NCI-H345 treated with DMSO at 0.1 percent for 48 hours (cell line): ENCODE results near the gene PAPSS2.
A peak's percentile ranks its signal among the peaks of the same experiment; 100 is the strongest.

Experiments
- DNase-seq: peaks from one replicate; lab custom pipeline; 2025; ENCODE audit not compliant: unreplicated experiment; lab: John Stamatoyannopoulos, UW

PAPSS2 gene

DNA sequence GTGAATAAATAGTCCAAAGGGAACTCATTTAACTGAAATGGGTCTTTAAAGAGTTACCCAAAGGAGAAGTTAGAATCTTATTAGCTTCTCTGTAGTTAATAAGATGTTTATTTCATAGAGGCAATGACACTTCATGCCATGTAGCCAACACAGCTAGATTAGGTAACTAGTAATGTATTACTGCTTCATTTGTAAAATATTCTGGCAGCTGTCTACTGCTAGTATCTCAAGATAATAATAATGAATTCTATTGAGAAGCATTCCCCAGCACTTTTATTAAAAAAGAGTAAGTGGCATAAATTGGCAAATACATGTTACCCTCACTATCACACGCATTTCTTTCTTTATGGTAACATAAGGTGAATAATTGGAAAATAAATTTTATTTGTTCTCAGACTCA is 10.1 kb downstream of the PAPSS2 start:
- no peak for DNase-seq

DNA sequence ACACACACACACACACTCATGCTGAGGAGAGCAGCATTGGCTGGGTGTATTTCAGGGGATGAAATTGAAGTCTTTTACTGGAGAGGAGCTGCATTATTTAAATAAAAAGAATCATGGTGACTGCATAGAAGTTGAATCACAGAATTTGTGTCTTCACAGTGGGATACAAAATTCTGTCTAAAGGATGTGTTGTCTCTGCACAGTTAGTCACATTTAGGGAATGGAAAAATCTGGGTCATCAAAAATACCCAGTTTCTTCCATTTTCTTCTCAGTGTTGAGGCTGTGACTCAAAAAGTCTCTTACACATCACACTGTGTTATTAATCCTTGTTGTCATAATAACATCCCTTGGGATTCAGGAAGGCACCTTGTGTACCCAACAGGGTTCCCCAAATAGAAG is 10.9 kb downstream of the PAPSS2 start:
- DNase-seq = no peak

DNA sequence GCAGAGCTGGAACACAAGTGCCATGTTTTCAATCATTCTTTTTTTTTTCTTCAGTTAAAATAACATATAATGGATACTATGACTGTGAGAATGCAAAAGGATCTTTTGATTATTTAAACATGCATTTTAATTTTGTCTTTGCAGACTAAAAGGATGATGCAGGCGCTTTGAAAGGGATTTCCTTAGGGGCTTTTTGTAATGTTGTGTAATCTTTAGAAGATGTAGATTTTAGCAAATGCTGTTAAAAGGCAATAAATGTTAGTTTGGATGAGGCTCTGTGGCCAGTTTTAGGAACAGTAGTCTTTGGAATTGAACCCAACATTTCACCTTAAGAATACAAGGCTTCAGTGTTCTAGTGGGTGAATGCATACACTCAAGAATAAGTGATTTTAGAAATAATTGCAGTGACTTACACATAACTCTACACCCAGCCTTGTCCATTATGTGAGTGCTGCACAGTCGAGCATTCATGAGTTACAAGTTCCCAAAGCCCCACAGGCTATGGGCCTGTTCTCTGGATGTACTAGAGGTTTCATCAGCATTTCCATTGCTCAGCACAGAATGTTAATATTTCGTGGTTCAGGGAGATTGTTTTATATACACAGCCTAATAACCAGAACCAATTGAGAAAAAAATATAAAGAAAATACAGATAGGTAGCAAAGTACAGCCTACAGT is 11.6 kb downstream of the PAPSS2 start:
- no peak for DNase-seq

DNA sequence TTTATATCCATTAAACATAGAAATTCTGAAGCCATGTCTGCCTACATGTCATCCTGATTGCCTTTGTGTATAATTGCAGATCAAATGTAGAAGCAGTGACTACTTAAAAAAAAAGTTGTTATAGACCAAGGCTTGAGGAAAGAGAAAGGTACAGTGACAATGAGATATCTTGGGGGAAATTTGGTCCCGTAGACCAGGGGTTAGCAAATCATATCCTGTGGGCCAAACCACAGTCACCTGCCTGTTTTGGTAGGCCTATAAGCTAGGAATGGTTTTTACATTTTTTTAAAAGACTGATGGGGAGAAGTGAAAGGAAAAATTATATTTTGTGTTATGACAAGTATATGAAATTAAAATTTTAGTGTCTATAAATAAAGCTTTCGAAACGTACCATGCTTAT is 12.9 kb downstream of the PAPSS2 start:
- no peak for DNase-seq

DNA sequence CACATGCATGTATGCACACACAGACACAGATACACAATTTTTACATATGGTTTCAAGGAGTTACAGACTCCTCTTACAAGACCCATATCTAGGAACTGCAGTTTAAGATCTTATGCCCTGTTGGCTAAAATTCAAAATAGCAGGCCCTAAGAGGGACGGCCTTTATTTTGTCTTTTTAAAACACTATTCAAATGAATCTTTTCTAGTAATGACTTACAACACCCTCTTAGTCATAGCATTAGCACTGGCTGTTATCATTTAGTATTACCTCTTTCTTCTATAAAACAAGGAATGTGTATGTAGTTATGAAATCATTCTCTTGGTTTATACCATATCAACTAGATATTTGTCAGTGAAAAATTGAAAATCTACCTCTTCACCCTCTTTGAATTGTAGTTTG is 15.3 kb downstream of the PAPSS2 start:
- DNase-seq = no peak

DNA sequence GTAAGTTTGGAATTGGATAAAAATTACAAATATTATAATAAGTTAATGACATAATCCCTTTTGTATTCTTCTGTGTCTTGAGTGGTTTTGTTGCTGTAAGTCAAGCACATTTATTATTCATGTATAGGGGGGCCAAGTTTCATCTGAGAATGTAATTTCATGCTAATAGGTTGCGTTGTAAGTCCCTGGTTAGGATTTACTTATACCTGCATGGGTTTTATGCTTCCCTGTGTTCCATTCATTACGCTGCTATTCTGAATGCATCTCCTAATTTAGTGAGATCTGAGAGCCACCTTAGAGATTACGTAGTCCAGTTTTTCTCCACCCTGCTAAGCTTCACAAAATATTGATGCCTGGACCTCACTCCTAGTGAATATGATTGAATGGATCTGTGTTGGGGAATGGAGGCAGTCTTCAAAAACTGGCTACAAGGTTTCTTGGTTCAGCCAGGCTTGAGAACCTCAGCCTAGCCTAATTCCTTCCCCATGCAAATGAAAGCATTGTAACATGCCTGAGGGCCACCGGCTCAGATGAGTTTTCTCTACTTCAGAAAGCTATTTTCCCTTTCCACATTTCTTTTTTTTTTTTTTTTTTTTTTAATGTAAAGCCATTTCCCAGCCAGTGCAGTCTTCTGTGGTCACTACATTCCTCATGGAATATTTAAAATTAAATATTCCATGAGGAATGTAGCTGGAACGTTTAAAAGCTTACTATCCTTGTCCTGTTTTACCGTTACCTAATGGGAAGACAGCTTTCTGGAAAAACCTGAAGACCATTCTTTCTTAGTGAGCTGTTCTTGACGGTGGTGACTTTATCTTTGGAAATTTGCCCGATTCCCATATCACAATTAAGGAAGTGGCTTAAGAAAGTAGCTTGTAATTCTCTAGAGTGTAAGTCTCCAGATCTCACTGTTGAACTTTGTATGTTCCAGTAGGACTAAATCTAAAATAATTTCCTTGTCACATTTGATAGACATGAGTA is 16.0 kb downstream of the PAPSS2 start:
- no peak for DNase-seq

DNA sequence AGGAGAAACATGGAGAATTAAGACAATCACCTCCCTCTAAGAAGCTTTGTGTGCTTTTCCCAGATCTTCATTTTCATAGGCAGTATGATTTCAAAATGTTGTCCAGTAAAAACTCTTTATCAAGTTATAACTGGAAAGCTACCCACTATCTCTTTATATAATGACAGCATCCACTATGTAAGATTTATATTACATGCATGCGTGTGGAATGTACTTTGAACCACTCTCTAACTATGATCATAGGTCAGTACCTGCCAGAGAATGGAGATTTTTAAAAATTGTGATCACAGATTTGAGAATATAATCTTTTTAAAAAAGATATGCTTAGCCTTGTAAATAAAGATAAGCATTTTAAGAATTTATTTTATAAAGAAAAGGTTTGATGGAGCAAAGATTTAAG is 17.9 kb downstream of the PAPSS2 start:
- DNase-seq = no peak

DNA sequence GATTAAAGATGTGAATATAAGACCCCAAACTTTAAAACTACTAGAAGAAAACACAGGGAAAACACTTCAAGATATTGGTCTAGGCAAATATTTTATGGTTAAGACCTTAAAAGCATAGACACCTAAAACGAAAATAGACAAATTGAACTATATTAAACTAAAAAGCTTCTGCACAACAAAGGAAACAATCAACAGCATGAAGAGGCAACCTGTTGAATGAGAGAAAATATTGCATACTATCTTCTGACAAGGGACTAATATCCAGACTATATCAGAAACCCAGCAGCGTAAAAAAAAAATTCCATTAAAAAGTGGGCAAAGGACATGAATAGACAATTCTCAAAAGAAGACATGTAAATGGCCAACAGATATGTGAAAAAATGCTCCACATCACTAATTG is 18.6 kb downstream of the PAPSS2 start:
- DNase-seq = no peak

DNA sequence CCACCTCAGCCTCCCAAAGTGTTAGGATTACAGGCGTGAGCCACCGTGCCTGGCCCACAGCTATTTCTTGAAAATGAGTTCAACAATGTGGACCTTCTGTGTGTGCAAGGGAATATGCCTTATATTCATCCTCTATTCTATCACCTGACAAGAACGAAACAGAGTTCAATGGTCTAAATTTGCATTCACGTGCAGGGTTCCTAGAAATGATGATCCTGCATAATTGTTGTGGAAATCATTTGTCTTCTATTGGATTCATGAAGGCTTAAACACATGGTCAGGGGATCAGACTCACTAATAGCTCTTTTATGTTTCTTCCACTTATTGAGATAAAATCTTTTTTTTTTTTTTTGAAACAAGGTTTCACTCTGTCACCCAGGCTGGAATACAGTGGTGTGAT is 23.7 kb downstream of the PAPSS2 start:
- DNase-seq = no peak

DNA sequence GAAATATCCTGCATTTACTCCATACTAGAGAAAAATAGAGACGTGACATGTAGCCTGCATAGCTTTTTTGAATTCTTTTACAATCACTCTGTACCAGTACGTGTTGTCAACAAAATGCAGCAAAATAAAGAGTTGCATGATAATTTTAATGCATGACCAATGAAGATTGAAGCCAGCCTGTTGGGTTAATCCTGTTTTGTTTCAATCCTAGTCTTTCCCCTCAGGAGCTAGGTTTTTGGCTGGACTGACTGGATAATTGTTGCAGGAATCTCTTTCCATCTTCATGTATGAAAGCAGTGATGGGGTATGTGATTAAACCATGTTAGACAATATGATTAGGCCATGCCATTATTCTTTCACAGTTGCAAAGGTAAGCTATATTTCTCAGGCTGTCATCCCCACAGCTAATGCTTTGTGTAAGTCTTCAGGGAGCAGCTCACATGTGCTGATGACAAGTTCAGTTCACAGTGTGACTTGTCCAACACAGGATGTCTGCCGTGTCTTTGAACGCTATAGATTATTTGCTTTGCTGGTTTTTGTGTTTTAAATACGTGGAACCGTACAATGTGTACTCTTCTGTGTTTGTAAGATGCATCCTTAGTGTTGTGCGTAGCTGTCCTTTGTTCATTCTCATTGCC is 24.4 kb downstream of the PAPSS2 start:
- DNase-seq = peak; percentile 57

DNA sequence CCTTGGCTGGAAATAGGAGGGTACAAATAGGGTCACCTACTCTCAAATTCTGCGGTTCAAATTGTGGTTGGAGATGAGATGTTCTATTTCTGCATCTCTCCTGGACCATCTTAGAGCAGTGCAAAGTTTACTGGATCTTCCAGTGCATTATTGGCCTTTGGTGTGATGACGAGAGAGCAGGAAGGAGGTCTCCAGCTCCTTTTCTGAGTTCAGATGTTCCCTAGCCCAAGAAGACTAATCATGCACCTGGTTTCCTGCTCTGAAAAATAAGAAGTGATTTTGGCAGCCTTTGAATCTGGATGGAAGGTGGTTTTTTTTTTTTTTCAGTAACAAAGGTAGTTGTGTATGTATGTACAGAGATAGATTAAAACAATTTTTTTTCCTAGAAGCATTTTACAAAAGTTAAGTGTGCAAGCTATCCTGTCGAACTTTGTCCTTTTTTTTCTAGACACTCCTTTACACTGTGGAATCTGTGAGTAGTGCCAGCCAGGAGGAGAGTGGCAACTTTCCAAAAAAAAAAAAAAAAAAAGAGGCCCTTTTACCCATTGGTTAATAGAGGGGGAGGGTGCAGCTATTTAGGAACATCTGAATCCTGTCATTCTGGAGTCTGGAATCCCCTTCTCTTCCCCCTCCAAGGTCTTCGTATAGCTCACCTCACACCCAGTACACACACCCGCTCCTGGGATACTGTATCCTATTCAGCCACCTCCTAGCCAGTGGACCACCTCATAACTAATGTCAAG is 26.3 kb downstream of the PAPSS2 start:
- DNase-seq = no peak

DNA sequence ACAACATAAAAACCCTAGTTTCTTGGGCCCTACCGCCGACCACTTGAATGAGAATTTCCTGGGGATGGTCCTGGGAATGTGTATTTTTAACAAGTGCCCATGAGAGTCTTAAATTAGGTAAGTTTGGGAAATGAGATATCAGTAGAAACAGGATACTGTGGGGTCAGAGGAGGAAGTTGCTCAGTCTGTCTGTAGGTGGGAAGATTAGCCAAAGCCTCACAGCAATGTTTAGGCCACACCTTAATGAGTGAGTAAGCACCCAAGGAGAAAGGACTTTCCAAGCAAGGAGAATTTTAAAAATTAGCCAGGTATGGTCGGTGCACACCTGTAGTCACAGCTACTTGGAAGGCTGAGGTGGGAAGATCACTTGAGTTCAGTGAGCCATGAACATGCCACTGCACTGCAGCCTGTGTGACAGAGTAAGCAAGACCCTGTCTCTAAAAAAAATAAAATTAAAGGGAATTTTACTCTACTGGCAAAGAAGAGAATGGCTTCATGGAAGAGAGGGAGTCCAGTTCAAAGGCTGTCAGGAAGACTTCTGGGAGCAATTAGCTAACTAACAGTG is 31.9 kb downstream of the PAPSS2 start:
- no peak for DNase-seq

DNA sequence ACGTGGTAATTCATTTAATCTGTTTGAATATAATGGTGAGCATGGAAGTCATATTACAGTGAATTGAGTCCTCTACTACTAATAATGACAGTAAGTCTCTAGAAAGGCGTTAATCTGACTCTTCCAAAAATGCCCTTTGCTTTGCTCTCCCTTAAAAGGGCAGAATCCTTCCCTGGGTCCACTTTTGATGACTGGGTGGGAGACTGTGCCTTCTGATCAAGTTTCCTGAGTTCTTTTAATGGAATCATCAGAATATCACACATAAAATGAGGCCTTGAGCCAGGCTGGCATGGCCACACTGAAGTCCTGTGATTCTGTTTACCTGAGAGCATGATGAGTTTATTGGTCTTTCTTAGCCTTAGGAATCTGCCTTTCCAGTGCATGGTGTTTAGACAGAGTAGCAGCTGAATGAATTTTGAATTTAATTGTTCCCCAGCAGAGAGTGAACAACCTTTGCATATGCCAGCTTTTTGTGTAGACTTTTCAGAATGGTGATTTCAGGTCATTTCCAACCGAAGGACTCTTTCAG is 33.3 kb downstream of the PAPSS2 start:
- DNase-seq = no peak

DNA sequence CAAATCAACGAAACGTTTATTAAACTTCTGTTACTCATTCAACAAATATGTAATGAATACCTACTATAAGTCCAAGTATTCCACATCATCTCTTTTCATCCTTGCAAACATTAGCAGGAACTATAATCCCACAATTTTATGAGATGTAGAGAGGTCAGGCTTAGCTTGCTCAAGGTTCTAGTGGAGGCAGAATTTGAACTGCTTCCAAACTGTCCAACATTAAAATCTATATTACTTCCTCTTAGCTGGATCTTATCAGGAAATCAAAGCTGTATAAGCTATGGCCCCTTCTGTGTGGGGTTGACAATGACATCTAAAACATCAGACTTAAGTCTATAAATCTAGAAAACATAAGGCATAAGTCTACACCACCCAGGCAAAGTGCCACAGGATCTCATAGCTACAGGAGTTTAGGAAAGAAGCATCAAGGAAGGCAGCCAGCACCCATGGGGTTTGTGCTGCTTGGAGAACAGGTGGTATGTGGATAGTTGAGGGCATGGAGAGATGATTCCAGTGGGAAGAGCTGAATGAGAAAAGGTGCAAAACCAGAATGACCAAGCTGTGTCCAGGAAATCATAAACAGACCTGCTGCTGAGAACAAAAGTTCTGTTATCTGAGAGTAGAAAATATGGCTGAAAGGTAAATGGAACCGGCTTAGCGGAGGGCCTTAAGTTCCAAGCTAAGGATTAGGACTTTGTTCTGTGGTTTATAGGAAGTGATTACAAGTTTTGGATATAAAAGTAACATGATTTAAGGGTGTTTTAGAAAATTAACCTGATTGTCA is 34.5 kb downstream of the PAPSS2 start:
- no peak for DNase-seq

DNA sequence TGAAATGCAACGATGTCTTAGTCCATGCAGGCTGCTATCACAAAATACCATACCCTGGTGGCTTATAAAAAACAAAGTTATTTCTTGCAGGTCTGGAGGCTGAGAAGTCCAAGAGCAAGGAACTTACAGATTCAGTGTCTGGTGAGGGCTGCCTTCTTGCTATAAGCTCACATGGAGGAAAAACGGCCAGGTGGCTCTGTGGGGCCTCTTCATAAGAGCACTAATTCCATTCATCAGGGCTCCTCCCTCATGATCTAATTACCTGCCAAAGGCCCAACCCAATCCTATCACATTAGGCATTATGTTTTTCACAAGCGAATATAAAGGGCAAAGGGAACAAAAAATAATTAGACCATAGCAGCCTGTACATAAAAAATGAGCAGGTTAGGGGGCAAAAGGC is 35.4 kb downstream of the PAPSS2 start:
- DNase-seq = no peak

DNA sequence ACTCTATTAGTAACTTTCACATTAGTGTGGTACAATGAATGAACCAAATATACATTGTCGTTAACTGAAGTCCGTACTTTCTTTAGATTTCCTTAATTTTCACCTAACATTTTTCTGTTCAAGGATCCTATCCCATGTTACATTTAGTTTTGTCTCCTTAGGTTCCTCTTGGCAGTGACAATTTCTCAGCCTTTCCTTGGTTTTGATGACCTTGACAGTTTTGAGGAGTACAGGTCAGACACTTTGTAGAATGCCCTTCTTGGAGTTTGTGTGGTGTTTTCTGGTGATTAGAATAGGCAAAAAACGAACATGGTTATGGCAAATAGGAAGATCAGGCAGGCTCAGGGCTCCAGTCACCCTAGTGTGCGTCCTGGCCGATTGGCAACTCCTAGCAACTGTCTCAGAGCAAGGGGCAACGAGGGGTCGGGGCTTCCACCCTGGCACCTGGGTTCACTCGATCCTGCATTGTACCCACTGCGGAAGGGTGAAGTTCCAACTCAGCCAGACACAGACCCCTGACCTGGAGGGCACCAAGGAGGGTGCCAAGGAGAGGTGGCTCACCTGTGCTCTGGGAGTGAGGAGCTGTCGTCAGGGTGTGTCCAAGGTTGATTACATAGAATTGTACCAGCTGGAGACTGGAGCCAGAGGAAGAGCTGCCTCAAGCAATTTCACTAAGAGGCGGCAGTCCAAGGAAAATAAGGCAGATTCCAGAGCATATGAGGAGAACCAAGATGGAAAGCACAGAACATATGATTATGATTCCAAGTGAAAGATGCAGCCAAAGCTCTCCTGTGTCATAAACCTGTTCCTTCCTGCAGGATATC is 37.5 kb downstream of the PAPSS2 start:
- DNase-seq = no peak

DNA sequence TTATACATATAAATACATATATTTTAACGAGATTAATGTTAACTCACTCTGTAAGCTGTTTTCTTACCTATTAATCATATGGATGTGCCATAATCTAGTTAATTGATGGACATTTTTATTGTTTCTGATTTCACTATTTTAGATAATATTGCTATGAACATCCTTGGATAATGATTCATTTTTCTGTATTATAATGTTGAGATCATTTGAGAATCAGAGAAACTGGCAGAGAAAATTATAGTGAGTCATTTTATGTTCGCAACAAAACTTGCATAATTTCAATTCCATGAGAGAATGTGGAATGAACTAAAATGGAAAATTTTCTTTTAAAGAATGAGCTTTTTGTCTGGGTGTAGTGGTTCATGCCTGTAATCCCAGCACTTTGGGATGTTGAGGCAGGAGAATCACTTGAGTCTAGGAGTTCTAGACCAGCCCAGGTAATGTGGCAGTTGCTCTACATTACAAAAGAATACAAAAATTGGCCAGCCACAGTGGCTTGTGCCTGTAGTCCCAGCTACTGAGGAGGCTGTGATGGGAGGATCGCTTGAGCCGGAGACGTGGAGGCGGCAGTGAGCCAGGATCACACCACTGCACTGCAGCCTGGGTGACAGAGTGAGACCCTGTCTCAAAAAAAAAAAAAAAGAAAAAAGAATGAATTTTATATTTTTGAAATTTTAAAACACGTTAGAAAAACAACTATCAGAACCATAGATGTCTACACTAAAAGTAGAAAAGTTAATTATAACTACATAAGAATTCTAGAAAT is 40.5 kb downstream of the PAPSS2 start:
- DNase-seq = no peak

DNA sequence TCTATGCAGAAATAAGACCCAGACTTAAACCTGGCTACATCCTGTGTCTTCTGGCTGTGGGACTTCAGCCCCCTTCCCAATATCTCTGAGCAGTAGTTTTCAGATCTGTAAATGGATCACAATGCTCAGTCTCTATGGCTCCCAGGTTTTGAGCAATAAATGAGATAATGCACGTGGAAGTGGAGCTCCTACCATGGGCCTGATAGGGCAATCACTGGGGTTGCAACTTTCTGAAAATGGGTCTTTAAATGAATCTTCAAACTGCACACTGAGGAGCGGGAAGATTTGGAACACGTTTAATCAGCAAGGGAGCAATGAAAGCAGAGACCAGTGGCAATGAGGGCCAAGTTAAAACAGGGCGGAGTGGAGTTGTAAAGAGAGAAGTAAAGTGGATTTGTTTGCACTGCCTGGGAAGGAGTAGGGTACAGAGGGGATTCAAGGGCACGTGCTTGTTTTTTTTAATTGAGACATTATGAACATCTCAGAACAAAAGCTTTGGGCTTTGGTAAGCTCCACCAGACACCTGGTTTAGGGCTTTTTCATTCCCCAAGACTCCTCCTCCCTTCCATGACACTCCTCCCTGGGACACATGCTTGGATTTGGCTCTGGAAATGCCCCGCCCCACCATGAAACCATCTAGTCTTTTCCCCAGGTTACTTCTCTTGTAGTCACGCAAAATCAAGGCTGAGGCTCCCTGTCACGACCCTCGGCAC is 42.7 kb downstream of the PAPSS2 start:
- DNase-seq = no peak
